GM10266 (cell line): Measurements from ENCODE around the gene MOB1A.

Experiments used
- DNase-seq: peaks from one replicate; pipeline ENCODE4 v3.0.0; 2012; ENCODE audit errors: extremely low spot score
- CTCF ChIP-seq: IDR thresholded peaks from 2 replicates; pipeline ENCODE4 v1.5.1; 2012; ENCODE audit warnings: mild to moderate bottlenecking, low read depth; ENCODE audit not compliant: control insufficient read depth, insufficient read depth; ENCODE audit errors: missing control alignments

MOB1A gene

GRCh38 chr2:74178211-74179062 is at the start of gene MOB1A:
Gene MOB1A (minus strand): TSS chr2:74178879. CDS start chr2:74178674, 205 bp downstream.
- peak; percentile 95 for DNase-seq
- no peak for TF ChIP-seq CTCF

GRCh38 chr2:74227646-74228045 is 49.0 kb upstream of the MOB1A start:
- DNase-seq: no peak
- no peak for TF ChIP-seq CTCF

DNA sequence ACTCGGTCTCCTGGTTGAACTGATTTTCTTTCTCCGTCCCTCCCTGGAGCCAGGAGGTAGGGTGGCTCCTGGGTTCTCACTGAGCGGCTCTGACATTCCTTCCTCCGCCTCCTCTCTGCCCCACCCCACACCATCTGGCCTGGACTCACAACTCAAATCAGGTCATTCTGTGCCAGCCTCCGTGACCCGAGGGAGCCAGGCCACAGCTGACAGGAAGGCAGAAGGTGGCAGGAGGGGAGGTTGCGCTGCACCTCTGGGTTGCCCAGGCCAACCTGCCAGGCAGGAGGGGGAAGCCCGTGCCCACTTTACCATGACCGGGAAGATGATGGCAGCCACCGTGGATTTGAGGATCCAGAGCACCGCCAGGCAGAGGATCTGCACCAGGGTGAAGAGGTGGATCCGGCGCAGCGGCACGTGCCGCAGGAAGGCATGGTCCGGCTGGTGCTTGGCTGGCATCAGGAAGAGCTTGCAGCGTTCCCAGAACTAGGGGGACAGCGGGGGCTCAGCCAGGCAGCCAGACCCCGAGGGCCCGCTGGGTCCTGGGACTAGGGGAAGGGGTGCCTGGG is 48.1 kb upstream of the MOB1A start:
- no peak for TF ChIP-seq CTCF
- no peak for DNase-seq

DNA sequence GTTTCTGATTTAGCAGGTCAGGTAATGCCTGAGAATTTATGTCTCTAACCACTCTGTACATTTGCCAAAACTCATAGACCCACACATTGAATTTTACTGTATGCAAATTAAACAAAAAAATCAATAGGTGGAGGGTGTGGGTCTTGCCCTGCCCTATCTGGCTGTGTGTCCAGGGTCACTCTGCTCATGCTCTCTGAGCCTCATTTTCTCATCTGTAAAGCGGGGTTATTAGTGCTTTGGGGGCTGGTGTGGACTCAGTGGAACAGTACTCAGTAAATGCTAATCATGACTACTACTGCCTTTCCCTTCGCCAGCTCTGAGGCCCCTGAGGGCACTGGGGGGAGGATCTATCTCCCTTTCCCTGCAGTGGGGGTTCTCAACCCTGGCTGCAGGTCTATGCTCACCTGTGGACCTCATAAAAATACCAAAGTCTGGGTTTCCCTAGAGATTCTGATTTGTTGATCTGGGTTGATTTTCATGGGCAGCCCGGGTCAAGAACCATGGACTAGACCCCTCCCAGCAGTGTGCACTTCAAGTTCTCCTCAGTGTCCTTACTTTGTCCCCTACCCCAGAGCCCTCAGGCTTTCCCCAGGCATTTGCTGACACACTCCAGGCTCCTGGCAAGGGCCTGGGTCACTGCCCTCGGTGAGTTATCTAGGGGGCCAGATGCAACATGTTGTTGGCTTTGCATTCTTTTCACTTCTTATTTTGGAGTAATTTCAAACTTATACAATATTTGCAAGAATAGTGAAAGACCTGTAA is 47.2 kb upstream of the MOB1A start:
- DNase-seq: no peak
- no peak for TF ChIP-seq CTCF

DNA sequence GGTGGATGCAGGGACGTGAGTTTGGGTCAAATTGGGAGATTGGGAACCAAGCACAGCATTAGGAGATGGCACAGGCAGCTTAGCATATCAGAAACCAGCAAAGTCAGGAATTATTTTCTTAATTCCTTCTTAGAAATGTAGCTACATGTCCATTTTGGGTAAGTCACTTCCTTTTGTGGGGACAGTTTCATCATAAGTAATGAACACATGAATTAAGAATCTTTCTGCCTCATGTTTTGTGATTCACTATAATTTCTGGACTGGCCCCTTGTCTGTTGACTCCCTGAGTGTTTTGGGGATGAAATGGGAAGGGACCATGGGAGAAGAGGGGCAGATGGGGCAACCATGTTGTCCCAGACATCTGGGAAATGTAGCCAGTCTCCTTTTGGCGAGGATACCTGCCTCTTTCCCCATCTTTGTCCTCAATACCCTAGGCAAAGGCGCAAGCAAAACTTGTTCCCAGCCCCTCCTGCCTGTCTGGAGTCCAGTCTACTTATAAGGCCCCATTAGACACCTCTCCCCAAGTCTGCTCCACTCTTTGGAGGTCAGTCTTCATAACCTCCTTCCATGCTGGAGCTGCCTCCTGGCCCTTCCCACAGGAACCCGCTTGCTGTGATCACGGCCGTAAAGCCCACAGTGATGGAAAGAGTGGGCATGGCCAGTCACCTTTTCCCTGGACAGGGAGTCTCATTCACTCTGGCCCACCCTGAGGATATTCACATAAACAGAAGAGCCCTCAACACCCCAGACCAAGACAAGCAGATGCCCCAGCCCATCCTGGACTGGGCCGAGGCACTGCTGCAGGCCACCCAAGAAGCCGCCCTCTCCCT is 45.5 kb upstream of the MOB1A start:
- TF ChIP-seq CTCF: no peak
- no peak for DNase-seq

DNA sequence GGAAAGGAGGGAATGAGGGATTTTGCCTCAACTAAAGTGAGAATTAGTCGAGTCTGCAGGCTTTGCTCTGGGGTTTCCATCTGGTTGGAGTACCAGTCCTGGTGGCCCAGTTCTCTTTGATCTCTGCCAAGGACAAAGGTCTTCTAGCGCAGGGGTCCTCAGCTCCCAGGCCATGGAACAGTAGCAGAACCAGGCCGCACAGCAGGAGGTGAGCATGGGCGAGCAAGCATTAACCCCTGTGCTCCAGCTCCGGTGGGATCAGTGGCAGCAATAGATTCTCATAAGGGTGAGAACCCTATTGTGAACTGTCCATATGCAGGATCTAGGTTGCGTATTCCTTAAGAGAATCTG is 43.6 kb upstream of the MOB1A start:
- no peak for TF ChIP-seq CTCF

More for the DNA sequence above, 43.6 kb upstream of the MOB1A start:
- DNase-seq: no peak
